HG02759 (cell line): ENCODE results near the gene RANBP6.

ENCODE experiments used
- ATAC-seq: cut with Tn5 transposase; IDR thresholded peaks from one replicate; pipeline ENCODE4 v1.9.1; 2021; ENCODE audit warnings: mild to moderate bottlenecking, moderate library complexity; ENCODE audit not compliant: unreplicated experiment

RANBP6 gene

DNA sequence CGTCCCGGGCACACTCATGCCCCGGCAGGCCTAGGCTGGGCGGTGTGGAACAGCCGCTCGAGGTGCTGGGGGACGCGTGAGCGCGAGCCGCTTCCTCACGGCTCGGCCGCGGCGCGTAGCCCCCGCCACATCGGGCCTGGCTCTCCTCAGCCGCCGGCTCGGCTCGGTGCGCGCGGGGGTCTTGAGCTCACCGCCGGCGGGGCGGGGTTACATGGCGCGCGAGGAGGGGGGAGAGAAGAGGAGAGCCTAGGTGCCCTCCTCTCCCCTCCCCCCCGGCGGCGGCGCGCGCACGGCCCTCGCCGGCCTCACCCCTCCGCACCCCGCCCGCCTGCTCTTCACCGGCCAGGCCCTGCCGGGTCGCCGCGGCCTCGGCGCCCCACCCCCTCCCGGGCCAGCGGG is 7.7 kb downstream of the RANBP6 start:
- ATAC-seq: peak; percentile 64

DNA sequence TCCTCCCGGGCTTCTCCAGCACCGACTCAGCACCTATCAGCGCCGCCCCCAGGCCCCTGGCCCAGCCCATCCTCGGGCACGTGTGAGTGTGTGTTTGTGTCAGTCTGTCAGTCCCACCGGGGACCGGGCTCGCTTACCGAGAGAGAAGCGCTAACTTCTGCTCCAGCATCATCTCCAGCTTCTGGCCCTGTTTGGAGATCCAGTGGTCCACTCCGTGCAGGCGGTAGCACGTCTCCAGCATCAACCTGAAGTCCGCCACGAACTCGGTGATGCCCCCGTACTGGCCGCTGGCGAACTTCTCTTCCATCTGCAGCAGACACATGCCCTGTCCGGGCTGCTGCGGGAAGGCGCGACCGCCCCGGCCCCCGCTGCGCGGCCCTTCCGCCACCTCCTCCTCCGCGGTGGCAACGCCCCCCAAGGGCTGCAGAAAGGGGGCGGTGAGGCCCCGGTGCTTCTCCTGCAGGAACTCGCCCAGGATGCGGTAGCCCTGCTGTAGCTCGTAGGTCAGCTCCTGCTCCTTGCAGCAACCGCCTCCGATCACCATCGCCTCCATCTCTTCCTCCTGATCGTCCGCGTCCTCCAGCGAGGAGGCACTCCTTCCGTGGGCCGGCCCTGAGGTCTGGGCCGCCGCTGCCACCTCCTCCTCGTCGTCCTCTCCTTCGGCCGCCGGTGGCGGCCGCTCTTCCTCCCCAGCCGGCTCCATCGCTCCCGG is 8.2 kb downstream of the RANBP6 start:
- ATAC-seq: peak; percentile 77

DNA sequence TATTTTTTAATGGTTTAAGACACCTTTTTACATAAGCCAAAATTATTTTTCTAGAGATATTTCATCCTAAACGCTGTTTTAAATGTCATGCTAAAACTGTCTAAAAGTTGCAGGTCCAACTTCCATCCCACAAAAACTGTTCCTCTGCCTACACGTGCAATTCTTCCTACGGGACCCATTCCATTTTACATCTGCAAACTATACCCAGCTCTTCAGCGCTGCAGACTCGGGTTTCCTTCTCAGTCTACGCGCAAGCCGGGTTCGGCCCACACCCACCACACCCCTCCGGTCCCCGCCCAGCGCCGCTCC is 8.7 kb downstream of the RANBP6 start:
- no peak for ATAC-seq

DNA sequence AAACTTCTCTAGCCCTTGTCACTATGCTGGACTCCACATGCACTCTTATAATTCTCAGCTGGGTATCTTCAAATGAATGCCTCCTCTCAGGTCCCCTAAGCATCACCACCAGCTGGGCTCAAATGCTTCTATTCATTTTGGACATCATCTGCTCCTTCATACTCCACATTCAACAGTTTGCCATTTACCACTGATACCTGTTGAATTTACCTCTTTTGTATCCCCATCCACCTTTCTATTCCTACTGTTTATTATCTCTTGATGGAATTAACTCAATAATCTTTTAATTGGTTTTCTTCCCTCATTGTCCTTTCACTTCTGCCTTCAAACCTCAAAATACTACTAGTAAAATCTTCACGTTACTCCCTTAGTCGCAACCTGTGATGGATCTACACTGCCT is 14.5 kb downstream of the RANBP6 start:
- no peak for ATAC-seq

DNA sequence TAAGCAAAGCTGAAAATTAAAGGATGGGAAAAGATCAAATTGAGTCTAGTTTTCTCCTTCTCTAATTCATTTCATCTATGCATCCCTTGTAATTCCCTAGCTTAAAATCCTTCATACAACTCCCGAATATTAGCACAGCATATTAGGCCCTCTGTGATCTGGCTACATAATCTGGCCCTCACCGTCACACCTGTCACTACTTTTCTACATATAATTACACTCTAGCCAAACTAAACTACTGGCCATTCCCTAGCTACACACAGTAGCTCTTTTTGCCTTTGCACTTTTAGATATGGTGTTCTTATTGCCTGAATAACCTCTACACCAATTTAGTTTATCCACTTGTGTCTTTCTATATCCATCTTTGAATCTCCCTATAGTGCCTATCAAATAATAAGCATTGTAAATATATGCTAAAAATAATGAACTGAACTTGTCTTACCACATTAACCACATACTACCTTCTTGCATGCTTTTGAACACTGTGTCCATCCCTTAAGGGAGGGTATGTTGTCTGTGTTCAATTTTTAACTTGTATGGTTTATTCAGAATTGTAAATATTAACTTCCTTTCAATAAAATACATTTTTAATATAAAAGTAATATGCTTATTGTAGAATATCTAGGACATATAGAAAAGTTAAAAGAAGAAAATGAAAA is 15.9 kb downstream of the RANBP6 start:
- no peak for ATAC-seq

DNA sequence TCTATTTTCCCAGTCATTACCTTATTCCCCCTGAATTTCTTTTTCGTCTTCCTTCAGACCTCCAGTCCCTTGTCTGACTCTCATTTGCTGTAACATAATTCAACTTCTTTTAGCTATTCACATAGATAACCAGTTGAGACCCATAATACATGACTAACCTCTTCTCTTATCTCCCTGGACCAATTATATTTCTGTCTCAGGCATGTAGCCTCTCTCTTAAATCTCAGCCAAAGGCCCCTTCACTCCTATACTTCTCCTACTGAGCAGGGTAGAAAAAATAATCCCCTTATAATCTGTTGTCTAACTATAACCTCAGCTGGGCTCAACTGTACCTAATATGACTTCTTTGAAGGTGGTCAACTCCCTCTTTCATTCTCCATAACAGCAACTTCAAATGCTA is 20.9 kb downstream of the RANBP6 start:
- ATAC-seq: no peak

DNA sequence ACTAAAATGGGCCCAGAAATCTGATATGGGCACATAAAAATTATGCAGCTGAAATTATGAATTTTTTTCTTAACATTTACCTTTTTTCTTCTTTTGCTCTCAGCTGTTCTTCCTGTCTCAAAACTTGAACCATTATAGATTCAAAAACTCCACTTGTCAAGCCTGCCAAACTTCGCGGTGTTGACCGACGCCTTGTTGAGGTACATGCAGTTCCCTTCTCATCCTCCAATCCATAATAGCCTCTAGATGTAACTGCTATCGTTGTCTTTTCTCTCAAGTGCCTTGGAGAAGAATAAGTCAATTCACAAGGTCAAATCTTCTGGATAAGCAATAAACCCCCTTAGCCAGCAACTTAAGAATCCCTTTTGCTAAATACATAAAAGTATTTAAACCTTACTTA is 27.2 kb downstream of the RANBP6 start:
- no peak for ATAC-seq

DNA sequence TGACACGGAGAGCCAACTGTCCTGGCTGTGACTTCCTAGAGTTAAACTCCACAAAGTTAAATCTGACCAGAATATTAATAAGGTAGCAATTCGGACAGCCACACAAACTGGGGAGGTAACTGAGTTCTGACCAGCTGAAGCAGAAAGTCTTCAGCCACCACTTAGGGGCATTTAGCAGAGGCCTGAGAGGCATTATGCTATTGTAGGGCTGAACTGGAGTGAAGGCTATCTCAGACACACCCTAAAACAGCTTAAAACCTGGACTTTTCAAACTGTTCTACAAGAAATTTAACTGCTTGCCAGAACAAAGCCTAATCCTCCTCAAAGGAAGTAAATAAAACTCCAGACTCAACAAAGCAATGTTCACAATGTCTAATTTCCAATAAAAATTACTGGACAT is 32.4 kb downstream of the RANBP6 start:
- no peak for ATAC-seq

DNA sequence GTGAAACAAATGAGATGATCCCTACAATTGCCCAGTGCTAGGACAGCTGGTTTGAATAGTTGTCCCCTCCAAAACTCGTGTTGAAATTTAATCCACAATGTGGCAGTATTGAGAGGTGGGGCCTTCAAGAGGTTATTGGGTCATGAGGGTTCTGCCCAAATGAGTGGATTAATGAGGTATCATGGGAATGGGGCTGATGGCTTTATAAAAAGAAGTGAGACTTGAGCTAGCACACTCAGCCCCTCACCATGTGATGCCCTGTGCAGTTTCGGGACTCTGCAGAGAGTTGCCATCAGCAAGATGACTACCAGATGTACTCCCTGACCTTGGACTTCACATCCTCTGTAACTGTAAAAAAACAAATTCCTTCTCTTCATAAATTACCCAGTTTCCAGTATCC is 33.1 kb downstream of the RANBP6 start:
- ATAC-seq: no peak

DNA sequence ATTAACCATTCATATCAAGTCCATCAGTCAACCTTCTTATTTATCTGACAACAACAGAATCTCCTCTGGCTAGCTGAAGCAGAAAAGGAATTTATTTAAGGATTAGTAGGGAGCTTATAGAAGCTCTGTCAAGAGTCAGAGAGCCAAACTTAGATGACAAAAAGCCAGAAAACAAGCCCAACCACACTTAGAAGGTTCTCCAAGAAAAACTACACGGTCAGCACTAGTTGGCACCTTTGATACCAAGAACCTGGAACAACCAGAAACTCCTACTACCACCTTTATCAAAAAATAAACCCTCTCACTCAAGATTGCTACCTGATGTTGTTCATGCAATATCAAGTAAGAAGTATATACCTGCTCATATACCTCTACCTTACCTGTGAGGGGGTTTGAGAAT is 36.9 kb downstream of the RANBP6 start:
- ATAC-seq: no peak

DNA sequence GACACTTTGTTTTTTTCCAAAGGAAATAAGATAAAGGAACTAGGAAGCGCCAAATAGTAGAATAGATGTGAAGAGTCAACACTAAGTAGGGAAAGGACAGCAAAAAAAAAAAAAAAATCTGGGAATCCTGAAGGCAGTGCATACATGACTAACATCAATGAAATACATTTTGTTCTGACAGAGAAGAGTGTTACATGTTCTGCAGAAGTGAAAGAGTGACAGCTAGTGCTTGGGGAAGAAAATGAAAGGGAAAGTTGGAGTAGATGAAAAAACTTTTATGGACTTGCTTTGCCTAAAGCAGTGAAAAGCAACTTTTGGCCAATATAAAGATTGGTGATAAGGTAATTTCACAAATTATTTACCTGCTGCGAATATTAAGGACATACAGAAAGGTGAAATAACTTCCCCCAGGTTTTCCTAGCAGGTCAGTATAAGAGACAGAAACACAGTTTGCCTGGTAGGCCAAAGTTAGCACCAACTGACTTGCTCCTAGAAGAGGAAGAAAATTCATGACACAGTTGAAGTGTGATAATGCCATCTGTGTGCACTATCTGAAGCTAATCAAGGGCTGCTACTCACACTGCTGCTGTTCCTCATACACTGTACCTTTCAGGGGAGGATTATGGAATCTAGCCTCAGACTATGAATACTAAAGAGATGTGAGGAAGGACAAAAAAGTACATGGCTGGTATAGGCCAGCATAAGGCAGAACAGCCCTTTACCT is 38.6 kb downstream of the RANBP6 start:
- ATAC-seq: peak; percentile 64

DNA sequence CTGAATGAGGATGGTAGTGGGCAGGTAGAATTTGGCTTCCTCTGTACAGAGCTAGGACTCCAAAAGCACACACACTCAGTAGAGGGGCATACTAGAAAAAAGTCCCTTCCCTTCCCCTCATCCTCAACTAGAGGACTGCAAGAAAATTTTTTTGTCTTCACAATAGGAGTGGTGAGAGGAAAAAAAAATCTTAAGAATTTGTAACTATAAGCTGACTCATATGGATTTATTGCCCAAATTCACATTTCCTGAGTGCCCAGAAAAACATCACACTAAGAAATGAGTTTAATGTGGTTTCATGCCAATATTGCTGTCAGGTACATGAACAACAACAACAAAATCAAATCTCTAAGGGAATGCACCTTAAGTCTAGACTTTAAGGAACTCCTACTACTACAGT is 43.7 kb downstream of the RANBP6 start:
- no peak for ATAC-seq
